ENCODE results near the gene MYLK4.

GRCh38 chr6:2799936-2800527 is 49.3 kb upstream of the MYLK4 start:
- TF ChIP-seq MYC (IDR thresholded peaks at IDR 0.05; ENCODE audit: low read depth, low read length) (no peak), CTCF (IDR thresholded peaks at IDR 0.05; ENCODE audit: extremely low read depth in 1 of 2, insufficient read depth in 1 of 2, low read depth in 1 of 2, low read length in 2 of 2) (no peak), GATA2 (IDR thresholded peaks at IDR 0.05; ENCODE audit: insufficient read depth, insufficient read length, low read depth, low read length) (peak; percentile 58), POLR2A (IDR thresholded peaks at IDR 0.05; ENCODE audit: low read depth, low read length) (no peak), EZH2 (IDR thresholded peaks at IDR 0.05; ENCODE audit: borderline replicate concordance, low read depth, low read length, severe bottlenecking) (no peak), POLR2AphosphoS5 (IDR thresholded peaks at IDR 0.05; ENCODE audit: insufficient read depth, low read depth, low read length) (no peak), MAX (IDR thresholded peaks at IDR 0.05; ENCODE audit: insufficient read depth, insufficient read length) (peak; percentile 82), FOS (IDR thresholded peaks at IDR 0.05; ENCODE audit: borderline replicate concordance, insufficient read depth, low read length) (no peak)
